HL-60 (cell line): Measurements from ENCODE around the gene FBXL5.

Source experiments
- GABPA ChIP-seq: IDR thresholded peaks from 2 replicates; pipeline ENCODE4 v1.6.1; 2012; ENCODE audit warnings: low read depth
- POLR2AphosphoS5 ChIP-seq: IDR thresholded peaks from 2 replicates; pipeline ENCODE4 v1.6.1; 2012; ENCODE audit warnings: low read depth
- TF ChIP-seq, protein P1 (sequence below): IDR thresholded peaks from one replicate; pipeline ENCODE4 v1.5.1; 2011; ENCODE audit warnings: low read length, control low read depth, inconsistent platforms; ENCODE audit not compliant: insufficient read depth
- TF ChIP-seq, protein P2 (sequence below): IDR thresholded peaks from 2 replicates; pipeline ENCODE4 v1.6.1; 2012; ENCODE audit warnings: low read depth; ENCODE audit not compliant: insufficient replicate concordance

DNA sequence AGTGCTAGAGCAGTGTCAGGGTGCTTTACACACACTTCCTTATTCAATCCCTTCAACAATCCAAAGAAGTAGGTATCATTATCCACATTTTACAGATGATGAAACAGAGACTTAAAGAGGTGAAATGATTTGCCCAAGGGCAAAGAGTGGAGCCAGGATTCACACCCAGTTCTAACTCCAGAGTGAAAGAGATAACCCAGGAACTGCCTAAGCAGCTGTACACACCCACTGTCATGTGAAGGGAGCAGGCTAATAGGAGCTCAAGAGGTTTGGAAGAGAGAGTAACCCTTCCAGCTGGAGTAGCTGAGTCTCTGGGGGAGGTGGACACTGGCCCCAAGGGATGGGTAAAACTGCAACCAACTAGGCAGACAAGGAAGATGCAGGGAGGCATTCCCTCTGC is 92.5 kb downstream of the FBXL5 start:
- TF ChIP-seq, protein P1, sequence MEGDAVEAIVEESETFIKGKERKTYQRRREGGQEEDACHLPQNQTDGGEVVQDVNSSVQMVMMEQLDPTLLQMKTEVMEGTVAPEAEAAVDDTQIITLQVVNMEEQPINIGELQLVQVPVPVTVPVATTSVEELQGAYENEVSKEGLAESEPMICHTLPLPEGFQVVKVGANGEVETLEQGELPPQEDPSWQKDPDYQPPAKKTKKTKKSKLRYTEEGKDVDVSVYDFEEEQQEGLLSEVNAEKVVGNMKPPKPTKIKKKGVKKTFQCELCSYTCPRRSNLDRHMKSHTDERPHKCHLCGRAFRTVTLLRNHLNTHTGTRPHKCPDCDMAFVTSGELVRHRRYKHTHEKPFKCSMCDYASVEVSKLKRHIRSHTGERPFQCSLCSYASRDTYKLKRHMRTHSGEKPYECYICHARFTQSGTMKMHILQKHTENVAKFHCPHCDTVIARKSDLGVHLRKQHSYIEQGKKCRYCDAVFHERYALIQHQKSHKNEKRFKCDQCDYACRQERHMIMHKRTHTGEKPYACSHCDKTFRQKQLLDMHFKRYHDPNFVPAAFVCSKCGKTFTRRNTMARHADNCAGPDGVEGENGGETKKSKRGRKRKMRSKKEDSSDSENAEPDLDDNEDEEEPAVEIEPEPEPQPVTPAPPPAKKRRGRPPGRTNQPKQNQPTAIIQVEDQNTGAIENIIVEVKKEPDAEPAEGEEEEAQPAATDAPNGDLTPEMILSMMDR, result no peak
- no peak for TF ChIP-seq POLR2AphosphoS5
- TF ChIP-seq, protein P2, sequence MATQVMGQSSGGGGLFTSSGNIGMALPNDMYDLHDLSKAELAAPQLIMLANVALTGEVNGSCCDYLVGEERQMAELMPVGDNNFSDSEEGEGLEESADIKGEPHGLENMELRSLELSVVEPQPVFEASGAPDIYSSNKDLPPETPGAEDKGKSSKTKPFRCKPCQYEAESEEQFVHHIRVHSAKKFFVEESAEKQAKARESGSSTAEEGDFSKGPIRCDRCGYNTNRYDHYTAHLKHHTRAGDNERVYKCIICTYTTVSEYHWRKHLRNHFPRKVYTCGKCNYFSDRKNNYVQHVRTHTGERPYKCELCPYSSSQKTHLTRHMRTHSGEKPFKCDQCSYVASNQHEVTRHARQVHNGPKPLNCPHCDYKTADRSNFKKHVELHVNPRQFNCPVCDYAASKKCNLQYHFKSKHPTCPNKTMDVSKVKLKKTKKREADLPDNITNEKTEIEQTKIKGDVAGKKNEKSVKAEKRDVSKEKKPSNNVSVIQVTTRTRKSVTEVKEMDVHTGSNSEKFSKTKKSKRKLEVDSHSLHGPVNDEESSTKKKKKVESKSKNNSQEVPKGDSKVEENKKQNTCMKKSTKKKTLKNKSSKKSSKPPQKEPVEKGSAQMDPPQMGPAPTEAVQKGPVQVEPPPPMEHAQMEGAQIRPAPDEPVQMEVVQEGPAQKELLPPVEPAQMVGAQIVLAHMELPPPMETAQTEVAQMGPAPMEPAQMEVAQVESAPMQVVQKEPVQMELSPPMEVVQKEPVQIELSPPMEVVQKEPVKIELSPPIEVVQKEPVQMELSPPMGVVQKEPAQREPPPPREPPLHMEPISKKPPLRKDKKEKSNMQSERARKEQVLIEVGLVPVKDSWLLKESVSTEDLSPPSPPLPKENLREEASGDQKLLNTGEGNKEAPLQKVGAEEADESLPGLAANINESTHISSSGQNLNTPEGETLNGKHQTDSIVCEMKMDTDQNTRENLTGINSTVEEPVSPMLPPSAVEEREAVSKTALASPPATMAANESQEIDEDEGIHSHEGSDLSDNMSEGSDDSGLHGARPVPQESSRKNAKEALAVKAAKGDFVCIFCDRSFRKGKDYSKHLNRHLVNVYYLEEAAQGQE, result no peak
- TF ChIP-seq GABPA, result no peak
